ENCODE measurements around the gene RAB27A. TPM values are rescaled to one million over a fixed set of nuclear protein-coding genes. Genes with fewer than 3 reads are reported as not detected.

The RAB27A gene
- total and polyA plus RNA-seq, 2 of the 13 experiments (the other 11 are each of a cell fraction or from before 2014, with no cell fraction given): 3.4 to 8.1 TPM

DNA sequence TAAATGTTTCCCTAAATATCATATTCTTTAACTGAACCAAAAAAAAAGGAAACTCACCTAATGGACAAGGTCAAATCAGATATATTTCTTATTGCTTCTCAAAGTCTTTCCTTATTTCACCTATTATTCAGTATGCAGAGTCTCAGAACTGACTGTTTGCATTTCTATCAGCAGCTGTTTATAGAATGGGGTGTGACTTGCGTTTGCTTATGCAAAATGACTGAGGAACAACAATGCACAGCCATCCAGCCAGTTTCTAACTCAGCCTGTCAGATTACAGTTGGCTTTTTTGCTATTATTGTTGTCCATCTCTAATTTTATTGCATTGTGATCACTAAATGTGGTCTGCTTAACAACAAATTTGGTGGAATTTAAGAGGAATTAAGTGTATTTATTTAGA, 40.7 kb downstream of the RAB27A start:
- no peak overlapping the region for H3K9ac ChIP-seq (ENCODE audit: insufficient read depth, low read depth, low read length)
- H4K20me1 ChIP-seq (ENCODE audit: insufficient read depth, low read length): no peaks in the 10 kb centered on the region
- no peak overlapping the region for H3K4me3 ChIP-seq (replicated peaks in 1 of 3; ENCODE audit: insufficient read depth in 1 of 3, low read depth in 2 of 3, low read length in 3 of 3)
- intact Hi-C loops (cut with micrococcal nuclease; ENCODE audit: unreplicated experiment): no loop called here
- TF ChIP-seq, protein P1, sequence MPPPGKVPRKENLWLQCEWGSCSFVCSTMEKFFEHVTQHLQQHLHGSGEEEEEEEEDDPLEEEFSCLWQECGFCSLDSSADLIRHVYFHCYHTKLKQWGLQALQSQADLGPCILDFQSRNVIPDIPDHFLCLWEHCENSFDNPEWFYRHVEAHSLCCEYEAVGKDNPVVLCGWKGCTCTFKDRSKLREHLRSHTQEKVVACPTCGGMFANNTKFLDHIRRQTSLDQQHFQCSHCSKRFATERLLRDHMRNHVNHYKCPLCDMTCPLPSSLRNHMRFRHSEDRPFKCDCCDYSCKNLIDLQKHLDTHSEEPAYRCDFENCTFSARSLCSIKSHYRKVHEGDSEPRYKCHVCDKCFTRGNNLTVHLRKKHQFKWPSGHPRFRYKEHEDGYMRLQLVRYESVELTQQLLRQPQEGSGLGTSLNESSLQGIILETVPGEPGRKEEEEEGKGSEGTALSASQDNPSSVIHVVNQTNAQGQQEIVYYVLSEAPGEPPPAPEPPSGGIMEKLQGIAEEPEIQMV (CRISPR knock-in tag; IDR thresholded peaks at IDR 0.05; ENCODE audit: low read depth): no peak
- TF ChIP-seq ZNF629 (CRISPR knock-in tag; conservative IDR thresholded peaks at IDR 0.05): no peak
- TF ChIP-seq BORCS8-MEF2B (CRISPR knock-in tag; IDR thresholded peaks at IDR 0.05): no peak
- no peak for TF ChIP-seq ZSCAN25 (CRISPR knock-in tag; IDR thresholded peaks at IDR 0.05)
- TF ChIP-seq DNMT1 (CRISPR knock-in tag; IDR thresholded peaks at IDR 0.05): no peak
- TF ChIP-seq ZMYM3 (CRISPR knock-in tag; IDR thresholded peaks at IDR 0.05): no peak
- no peak for TF ChIP-seq ZFP41 (CRISPR knock-in tag; IDR thresholded peaks at IDR 0.05; ENCODE audit: borderline replicate concordance)
- TF ChIP-seq SRSF4 (IDR thresholded peaks at IDR 0.05; ENCODE audit: low read depth, low read length, poor library complexity, severe bottlenecking): no peak
- TF ChIP-seq, protein P2, sequence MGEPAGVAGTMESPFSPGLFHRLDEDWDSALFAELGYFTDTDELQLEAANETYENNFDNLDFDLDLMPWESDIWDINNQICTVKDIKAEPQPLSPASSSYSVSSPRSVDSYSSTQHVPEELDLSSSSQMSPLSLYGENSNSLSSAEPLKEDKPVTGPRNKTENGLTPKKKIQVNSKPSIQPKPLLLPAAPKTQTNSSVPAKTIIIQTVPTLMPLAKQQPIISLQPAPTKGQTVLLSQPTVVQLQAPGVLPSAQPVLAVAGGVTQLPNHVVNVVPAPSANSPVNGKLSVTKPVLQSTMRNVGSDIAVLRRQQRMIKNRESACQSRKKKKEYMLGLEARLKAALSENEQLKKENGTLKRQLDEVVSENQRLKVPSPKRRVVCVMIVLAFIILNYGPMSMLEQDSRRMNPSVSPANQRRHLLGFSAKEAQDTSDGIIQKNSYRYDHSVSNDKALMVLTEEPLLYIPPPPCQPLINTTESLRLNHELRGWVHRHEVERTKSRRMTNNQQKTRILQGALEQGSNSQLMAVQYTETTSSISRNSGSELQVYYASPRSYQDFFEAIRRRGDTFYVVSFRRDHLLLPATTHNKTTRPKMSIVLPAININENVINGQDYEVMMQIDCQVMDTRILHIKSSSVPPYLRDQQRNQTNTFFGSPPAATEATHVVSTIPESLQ (CRISPR knock-in tag; conservative IDR thresholded peaks at IDR 0.05): no peak
- TF ChIP-seq ZIK1 (CRISPR knock-in tag; IDR thresholded peaks at IDR 0.05; ENCODE audit: borderline replicate concordance, low read depth): no peak
- TF ChIP-seq ZFYVE20 (CRISPR knock-in tag; IDR thresholded peaks at IDR 0.05; ENCODE audit: borderline replicate concordance, low read depth): no peak
- no peak for TF ChIP-seq IRF1 (CRISPR knock-in tag; IDR thresholded peaks at IDR 0.05; ENCODE audit: low read depth)
- TF ChIP-seq SIX1 (CRISPR knock-in tag; IDR thresholded peaks at IDR 0.05; ENCODE audit: borderline replicate concordance): no peak
- no peak for TF ChIP-seq MYNN (CRISPR knock-in tag; IDR thresholded peaks at IDR 0.05; ENCODE audit: low read depth)
- no peak for TF ChIP-seq NRL (CRISPR knock-in tag; IDR thresholded peaks at IDR 0.05; ENCODE audit: borderline replicate concordance)
- TF ChIP-seq ZNF256 (CRISPR knock-in tag; conservative IDR thresholded peaks at IDR 0.05): no peak
- TF ChIP-seq, protein P3, sequence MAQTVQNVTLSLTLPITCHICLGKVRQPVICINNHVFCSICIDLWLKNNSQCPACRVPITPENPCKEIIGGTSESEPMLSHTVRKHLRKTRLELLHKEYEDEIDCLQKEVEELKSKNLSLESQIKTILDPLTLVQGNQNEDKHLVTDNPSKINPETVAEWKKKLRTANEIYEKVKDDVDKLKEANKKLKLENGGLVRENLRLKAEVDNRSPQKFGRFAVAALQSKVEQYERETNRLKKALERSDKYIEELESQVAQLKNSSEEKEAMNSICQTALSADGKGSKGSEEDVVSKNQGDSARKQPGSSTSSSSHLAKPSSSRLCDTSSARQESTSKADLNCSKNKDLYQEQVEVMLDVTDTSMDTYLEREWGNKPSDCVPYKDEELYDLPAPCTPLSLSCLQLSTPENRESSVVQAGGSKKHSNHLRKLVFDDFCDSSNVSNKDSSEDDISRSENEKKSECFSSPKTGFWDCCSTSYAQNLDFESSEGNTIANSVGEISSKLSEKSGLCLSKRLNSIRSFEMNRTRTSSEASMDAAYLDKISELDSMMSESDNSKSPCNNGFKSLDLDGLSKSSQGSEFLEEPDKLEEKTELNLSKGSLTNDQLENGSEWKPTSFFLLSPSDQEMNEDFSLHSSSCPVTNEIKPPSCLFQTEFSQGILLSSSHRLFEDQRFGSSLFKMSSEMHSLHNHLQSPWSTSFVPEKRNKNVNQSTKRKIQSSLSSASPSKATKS (CRISPR knock-in tag; IDR thresholded peaks at IDR 0.05): no peak
- TF ChIP-seq ZNF224 (CRISPR knock-in tag; IDR thresholded peaks at IDR 0.05): no peak
- H3K27me3 ChIP-seq (ENCODE audit: control insufficient read depth in 1 of 2, insufficient read depth in 2 of 2, low read length in 2 of 2): no peaks in the 10 kb centered on the region
- ChIA-PET CTCF (ENCODE audit: low intra/inter-chr PET ratio, low total read pairs) (no interaction called here), POLR2A (interaction anchor here (1.9 kb wide), 1 partner anchor 70 kb away, joined by 6 read pairs; the partner anchor contains the start of genes PIGB and PIGBOS1)
- H3K4me1 ChIP-seq (ENCODE audit: insufficient read depth, low read length): peaks cover 28% of the 10 kb centered on the region
- no peak overlapping the region for H3K4me2 ChIP-seq (ENCODE audit: low read depth, low read length)
- in situ Hi-C loops (cut with HindIII; ENCODE audit: extremely low pct_ligation_motif_present, low pct_unique_long_range_greater_than_20kb): no loop called here
- no peak overlapping the region for H2AFZ ChIP-seq (ENCODE audit: low read length)
- no TSS peak for BruUV-seq (replicated peaks)
- ATAC-seq (no peak), FAIRE-seq (peak; percentile 18), DNase-seq (ENCODE audit: low spot score) (no peak)
- no peaks in the 10 kb centered on the region for H3K79me2 ChIP-seq (ENCODE audit: insufficient read depth, low read length)
- H3K9me3 ChIP-seq (ENCODE audit: low read length): no peaks in the 10 kb centered on the region
- no peaks in the 10 kb centered on the region for H3K36me3 ChIP-seq (replicated peaks in 1 of 2; ENCODE audit: control insufficient read depth in 1 of 2, insufficient read depth in 2 of 2, low read length in 2 of 2)
- H3K27ac ChIP-seq (ENCODE audit: extremely low read length, insufficient read depth, low read length): no peak overlapping the region
- WGBS (ENCODE audit: low lambda C conversion rate): 79% methylated on average over 1 of the region's 1 CpG
